HG03460 (cell line): ENCODE results near the gene GSN.

Experiments
- ATAC-seq: cut with Tn5 transposase; IDR thresholded peaks from one replicate; pipeline ENCODE4 v1.9.1; 2021; ENCODE audit not compliant: unreplicated experiment

The GSN gene

DNA sequence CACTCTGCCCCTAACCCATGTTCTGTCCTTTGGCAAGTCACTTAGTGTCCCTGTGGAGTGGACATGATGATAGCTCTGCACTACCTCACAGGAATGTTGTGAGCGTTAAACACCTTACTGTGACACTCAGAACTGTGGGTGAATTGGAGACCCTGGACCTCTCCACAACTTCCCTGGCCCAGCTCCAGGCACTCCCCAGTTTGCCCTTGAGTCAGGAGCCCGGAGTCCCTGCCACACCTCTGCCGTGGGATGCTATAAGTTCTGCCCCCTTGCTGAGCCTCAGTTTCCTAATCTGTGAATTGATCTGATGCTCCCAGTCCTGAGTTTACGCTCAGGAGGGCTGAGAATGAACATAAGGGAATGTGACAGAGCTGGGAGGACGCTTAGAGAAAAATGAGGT, 34.4 kb downstream of the GSN start:
- no peak for ATAC-seq

DNA sequence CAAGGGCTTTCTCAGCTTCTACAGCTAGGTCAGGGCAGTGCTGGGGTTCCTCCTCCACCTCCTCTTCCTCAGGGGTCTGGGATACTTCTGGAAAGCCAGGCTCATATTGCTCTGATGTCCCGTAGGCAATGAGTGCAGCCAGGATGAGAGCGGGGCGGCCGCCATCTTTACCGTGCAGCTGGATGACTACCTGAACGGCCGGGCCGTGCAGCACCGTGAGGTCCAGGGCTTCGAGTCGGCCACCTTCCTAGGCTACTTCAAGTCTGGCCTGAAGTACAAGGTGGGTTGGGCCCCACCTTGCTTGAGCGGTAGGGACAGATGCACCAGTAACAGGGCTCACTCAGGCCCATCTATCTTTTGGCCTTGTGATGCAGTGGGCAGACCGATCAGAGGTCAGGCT, 34.8 kb downstream of the GSN start:
- ATAC-seq, result no peak

DNA sequence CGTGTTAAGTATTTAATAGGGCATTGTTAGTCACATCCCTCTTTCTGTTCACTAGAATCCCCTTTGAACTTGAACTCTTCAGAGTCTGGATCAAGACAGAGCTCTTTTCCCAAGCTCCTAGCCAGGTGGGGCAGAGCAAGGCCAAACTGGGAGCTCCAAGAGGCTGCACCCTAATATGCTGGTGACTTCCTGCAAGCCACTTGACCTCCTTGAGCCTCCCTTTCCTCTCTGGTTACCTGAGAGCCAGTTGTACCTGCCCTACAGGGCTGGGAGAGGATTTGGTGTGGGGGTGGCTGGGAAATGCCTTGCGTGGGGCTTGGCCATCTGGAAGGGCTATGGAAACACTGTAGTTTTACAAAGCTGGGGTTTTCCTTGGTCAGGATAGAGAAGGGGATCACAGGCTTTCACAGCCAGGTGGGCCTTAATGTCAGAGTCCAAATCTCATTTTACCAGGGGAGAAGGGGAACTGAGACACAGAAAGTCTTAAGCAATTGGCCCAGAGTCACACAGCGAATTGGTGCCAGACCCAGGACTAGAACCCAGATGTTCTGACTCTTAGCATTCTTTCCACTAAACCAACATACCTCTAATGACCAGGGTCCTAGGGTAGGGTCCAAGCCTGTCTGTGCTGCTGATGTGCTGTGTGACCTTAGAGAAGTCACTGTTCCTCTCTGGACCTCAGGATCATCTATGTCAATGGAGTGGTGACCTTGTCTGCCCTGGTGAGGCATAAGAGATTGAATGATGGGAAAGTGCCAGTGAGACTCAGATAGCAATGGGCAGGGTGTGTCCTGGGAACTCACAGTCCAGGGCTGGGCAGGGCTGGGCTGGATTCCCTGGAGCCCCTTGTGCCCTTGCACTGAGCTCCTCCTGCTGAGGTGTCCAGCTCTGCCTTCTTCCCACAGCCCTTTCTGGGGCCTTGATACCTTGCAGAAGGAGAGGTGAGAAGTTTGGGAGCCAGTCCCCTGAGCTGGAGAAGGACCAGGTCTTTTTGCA, 35.8 kb downstream of the GSN start:
- ATAC-seq, result no peak

DNA sequence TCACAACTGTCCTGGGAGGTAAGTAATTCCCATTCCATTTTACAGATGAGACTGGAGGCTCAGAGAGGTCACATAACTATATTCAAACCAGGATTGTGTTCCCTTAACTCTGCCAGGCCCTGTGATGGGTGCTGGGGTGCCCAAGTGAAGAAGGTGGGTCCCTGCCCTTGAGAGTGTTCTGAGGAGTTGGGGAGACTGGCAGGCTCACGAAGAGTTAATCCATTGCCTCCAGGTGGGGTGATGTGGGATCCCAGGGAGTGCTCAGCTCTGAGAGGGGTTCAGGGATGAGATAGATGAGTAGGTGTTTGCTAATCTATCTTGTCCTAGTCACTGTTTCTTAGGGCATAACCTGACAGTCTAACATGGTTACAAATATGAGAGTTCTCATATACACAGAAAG, 36.7 kb downstream of the GSN start:
- no peak for ATAC-seq

GRCh38 chr9:121305269-121305994, 37.5 kb downstream of the GSN start:
- no peak for ATAC-seq

DNA sequence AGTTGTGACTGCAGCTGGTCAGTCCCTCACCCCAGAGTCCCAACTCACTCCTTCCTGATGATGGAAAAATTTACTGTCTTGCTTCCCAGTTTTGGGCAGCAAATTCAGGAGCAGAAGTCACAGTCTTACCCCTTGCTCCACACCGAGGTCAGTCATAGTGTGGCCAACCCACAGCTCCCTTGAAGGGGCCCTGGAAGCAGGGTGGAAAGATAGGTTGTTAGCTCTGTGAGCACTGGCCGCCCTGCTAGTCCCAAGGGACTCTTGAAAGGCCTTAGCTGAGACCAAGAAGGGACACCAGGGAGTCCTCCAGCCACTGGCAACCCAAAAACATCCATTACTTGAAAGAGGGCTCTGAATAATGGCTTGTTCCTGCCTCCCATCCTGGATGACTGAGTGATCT, 40.0 kb downstream of the GSN start:
- ATAC-seq, result no peak

DNA sequence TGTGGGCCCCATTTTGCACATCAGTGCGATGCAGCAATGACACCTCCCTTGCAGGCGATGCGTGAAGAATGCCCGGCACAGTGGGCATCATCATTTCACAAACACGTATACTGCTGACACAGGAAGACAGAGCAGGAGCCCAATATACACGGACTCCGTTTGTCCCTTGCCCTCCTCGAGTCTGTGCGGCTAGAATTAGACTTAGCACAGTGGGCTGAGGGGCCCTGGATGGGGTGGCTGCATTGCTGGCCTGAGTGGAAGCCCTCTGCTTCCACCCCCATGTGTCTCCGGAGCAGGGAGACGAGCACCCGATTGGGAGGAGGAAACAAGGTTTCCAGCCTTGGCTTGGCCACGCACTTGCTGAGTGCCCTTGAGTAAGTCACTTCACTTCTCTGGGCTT, 40.8 kb downstream of the GSN start:
- no peak for ATAC-seq

GRCh38 chr9:121309171-121309570, 41.2 kb downstream of the GSN start:
- ATAC-seq, result no peak

GRCh38 chr9:121309833-121310425, 42.0 kb downstream of the GSN start:
- no peak for ATAC-seq

GRCh38 chr9:121310571-121310970, 42.6 kb downstream of the GSN start:
- no peak for ATAC-seq

DNA sequence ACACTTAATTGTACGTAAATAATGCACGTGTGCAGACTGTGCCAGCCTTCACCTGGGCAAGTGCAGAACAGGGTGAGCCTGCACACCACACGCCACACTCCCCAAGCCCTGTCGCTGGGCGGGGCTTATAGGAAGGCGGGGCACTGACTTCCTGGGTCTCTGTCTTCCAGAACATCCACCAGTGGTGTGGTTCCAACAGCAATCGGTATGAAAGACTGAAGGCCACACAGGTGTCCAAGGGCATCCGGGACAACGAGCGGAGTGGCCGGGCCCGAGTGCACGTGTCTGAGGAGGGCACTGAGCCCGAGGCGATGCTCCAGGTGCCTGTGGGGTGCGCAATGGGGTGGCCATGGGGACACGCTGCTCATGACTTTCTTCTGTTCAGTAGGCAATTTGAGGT, 44.2 kb downstream of the GSN start:
- ATAC-seq, result no peak

DNA sequence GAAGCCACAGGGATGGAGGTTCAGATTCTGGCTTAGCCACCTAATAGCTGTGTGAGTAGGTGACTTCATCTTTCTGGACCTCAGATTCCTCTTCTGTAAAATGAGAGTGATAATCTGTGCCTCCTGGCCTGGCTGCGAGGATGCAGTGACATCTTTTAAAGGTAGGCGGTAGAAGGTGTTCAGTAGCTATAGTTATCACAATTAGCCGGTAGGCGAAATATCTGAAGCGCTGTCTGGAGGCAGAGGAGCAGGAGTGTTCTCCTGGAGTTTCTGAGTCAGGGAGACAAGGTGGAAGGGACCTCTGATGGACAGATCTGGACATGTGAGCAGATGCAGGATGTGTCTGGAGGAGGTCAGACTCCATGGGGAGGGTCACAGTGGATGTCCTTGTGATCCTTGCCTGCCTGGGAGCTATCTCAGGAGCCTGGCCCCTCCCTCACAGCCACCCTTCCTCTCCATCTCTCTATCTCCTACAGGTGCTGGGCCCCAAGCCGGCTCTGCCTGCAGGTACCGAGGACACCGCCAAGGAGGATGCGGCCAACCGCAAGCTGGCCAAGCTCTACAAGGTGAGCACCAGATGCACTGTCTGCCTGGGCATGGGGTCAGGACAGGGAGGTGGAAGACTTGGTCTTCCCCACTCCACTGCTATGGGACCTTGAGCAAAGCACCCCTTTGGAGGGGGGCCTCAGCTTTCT, 45.6 kb downstream of the GSN start:
- no peak for ATAC-seq

- no peak for ATAC-seq
These were observed 48.4 kb downstream of the GSN start for GRCh38 chr9:121316378-121316777.

GRCh38 chr9:121316852-121317373, 49.0 kb downstream of the GSN start:
- no peak for ATAC-seq

DNA sequence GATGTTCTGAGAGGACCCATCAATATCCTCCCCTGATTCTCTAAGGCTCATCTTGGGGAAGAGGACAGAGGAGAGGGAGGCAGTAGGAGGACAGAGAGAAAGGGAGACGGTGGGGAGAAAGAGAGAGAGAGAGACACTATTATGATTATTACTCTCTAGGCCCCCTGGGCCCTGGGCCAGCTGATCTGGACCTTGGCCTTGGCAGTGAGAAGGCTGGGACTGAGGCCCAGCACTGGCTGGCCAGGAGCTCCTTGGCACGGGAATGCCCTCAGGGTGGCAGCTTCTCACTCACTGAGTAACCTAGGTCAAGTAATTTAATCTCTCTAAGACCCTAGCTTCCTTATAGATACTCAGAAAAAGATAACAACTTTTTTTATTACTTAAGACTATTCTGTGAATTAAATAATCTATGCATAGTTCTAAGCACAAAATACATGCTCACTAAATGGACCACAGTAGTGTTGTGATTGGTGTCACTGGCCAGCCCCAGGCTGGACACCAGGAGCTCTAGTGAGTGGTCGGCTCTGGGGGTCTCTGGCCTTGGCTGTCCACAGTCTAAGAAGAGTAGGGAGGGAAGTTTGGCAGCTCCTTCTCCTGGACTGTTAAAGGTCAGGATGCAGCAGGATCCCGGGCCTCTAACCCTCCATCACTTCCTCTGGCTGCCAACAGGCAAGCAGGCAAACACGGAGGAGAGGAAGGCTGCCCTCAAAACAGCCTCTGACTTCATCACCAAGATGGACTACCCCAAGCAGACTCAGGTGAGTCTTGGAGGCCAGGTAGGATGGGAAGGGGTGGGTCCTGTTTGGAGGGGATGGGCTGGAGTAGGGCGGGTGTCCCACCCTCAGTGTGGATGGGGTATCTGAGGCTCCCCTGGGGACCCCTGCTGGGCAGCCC, 50.0 kb downstream of the GSN start:
- no peak for ATAC-seq

- no peak for ATAC-seq
These were observed 50.8 kb downstream of the GSN start for GRCh38 chr9:121318631-121319382.

DNA sequence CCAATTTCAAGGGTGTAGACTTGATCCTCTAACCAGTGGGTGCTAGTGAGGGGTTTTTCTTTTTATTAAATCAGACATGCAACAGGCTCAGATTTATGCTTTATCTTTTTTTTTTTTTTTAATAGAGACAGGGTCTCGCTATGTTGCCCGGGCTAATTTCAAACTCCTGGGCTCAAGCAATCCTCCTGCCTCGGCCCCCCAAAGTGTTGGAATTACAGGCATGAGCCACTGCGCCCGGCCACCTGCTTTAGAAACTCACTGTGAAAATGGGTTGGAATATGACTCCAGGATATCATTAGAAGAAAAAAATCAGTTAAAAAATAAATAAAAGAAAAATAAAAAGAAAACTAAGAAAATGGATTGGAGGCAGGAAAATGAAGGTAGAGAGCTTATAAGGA, 51.4 kb downstream of the GSN start:
- ATAC-seq, result no peak

GRCh38 chr9:121321016-121321503, 53.1 kb downstream of the GSN start:
- ATAC-seq, result no peak
